HepG2 (cell line): ENCODE measurements around the gene ACP2. TPM values are rescaled to one million over a fixed set of nuclear protein-coding genes. Genes with fewer than 3 reads are reported as not detected.

Experiments
- DPF2 ChIP-seq: sonication (generic); formaldehyde crosslinking; IDR thresholded peaks from 2 replicates; pipeline ENCODE4 v1.4.0; 2020; ENCODE audit warnings: mild to moderate bottlenecking, low read depth, missing genetic modification reagents, borderline replicate concordance
- GTF3A ChIP-seq: sonication (generic); formaldehyde crosslinking; conservative IDR thresholded peaks from 2 replicates; pipeline ENCODE4 v1.4.0; 2020; ENCODE audit warnings: mild to moderate bottlenecking, missing genetic modification reagents
- MIER2 ChIP-seq: IDR thresholded peaks from 2 replicates; pipeline ENCODE4 v1.6.1; 2016; ENCODE audit warnings: missing biosample characterization, missing genetic modification reagents
- POLR2AphosphoS5 ChIP-seq: IDR thresholded peaks from 2 replicates; pipeline ENCODE4 v1.6.1; 2012; ENCODE audit warnings: low read depth, low read length
- ZBTB8A ChIP-seq: sonication (generic); formaldehyde crosslinking; IDR thresholded peaks from 2 replicates; pipeline ENCODE4 v1.4.0; 2020; ENCODE audit warnings: mild to moderate bottlenecking, low read depth, missing genetic modification reagents, borderline replicate concordance
- ZNF225 ChIP-seq: sonication (generic); formaldehyde crosslinking; IDR thresholded peaks from 2 replicates; pipeline ENCODE4 v1.4.0; 2020; ENCODE audit warnings: mild to moderate bottlenecking, missing genetic modification reagents
- ZNF264 ChIP-seq: sonication (generic); formaldehyde crosslinking; IDR thresholded peaks from 2 replicates; pipeline ENCODE4 v1.4.0; 2020; ENCODE audit warnings: missing genetic modification reagents
- ZNF552 ChIP-seq: sonication (generic); formaldehyde crosslinking; IDR thresholded peaks from 2 replicates; pipeline ENCODE4 v1.9.0; 2022; ENCODE audit warnings: missing genetic modification reagents, mild to moderate bottlenecking, borderline replicate concordance
- ZNF781 ChIP-seq: sonication (generic); formaldehyde crosslinking; IDR thresholded peaks from 2 replicates; pipeline ENCODE4 v1.5.1; 2020; ENCODE audit warnings: borderline replicate concordance, mild to moderate bottlenecking, missing genetic modification reagents; ENCODE audit errors: not compliant biosample characterization
- ZNF782 ChIP-seq: sonication (generic); formaldehyde crosslinking; IDR thresholded peaks from 2 replicates; pipeline ENCODE4 v1.4.0; 2020; ENCODE audit warnings: missing genetic modification reagents, mild to moderate bottlenecking, borderline replicate concordance
- ZSCAN21 ChIP-seq: sonication (generic); formaldehyde crosslinking; IDR thresholded peaks from 2 replicates; pipeline ENCODE4 v1.8.0; 2022; ENCODE audit warnings: mild to moderate bottlenecking, missing genetic modification reagents, moderate library complexity, borderline replicate concordance
- polyA plus RNA-seq, 8 experiments: library from polyadenylated mRNA; depleted of rRNA in 3 of 8; stranded (reverse) in 7 of 8; unstranded in 1 of 8; fragments of >200 nt; fragmentation: Illumina TruSeq in 4 of 8; extraction: Trizol in 4 of 8; gene quantifications; 2 replicates each; pipeline versions ENCODE4 v1.2.1 to v1.2.3, GENCODE V29; 2011 to 2016; ENCODE audit warnings: low read depth in 4 of 8, missing spikeins in 1 of 8, mixed read lengths in 1 of 8; ENCODE audit not compliant: insufficient read depth in 1 of 8
- total RNA-seq, 5 experiments: library from RNA; depleted of rRNA; stranded (reverse); fragments of >200 nt; fragmentation: Illumina TruSeq; extraction: Trizol; gene quantifications; 2 replicates each; pipeline ENCODE4 v1.2.3, GENCODE V29; 2016; ENCODE audit warnings: low read depth in 1 of 5
- TF ChIP-seq, protein P1 (sequence below): IDR thresholded peaks from 2 replicates; pipeline ENCODE4 v1.6.1; 2016; ENCODE audit warnings: control low read depth
- TF ChIP-seq, protein P2 (sequence below): sonication (generic); formaldehyde crosslinking; IDR thresholded peaks from 2 replicates; pipeline ENCODE4 v1.4.0; 2020; ENCODE audit warnings: missing genetic modification reagents, borderline replicate concordance
- TF ChIP-seq, protein P3 (sequence below): sonication (generic); formaldehyde crosslinking; IDR thresholded peaks from 2 replicates; pipeline ENCODE4 v1.5.0; 2020; ENCODE audit warnings: mild to moderate bottlenecking, missing genetic modification reagents
- TF ChIP-seq, protein P4 (sequence below): sonication (generic); formaldehyde crosslinking; conservative IDR thresholded peaks from 2 replicates; pipeline ENCODE4 v1.5.0; 2020; ENCODE audit warnings: missing genetic modification reagents
- TF ChIP-seq, protein P5 (sequence below): IDR thresholded peaks from 2 replicates; pipeline ENCODE4 v1.6.1; 2016; ENCODE audit warnings: low read depth, missing genetic modification reagents, missing compliant biosample characterization

ACP2 gene
- total and polyA plus RNA-seq, 2 of the 13 experiments (the other 11 are each of a cell fraction or from before 2014, with no cell fraction given), result 17.7 to 20.2 TPM

DNA sequence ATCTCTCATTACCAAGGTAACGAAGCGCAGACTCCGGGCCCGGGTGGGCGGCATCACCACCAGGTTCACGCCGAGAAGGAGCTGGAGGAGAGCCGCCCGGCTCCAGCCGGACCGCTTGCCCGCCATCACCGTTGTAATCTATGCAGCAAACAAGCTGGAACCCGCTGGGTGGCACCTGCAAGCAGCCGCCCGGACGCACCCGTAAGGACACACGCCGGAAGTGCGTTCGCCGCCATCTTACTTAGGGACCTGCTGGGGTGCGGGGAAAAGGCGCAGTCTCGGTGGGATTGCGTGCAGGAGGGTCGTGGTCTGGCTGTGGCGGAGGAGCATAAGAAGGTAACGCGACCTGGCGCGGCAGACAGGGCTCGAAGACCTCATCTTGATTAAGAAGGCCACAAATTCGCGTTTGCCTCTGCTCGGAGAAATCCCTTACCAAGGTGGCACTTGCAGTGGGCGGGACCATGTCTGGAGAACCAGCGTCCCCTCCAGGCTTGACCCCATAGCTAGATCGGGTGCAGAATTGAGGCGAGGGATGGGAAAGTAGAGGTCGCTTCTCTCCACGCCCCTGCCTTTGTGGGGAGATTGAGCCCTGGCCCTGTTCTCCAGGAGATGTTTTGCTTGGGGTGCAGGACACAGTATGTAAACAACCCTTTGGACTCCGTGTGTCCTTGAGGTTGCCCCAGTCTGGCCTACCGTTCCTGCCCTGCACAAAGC, at the start of gene ACP2 (continued):
- TF ChIP-seq, protein P1, sequence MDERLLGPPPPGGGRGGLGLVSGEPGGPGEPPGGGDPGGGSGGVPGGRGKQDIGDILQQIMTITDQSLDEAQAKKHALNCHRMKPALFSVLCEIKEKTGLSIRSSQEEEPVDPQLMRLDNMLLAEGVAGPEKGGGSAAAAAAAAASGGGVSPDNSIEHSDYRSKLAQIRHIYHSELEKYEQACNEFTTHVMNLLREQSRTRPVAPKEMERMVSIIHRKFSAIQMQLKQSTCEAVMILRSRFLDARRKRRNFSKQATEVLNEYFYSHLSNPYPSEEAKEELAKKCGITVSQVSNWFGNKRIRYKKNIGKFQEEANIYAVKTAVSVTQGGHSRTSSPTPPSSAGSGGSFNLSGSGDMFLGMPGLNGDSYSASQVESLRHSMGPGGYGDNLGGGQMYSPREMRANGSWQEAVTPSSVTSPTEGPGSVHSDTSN, result no peak
- TF ChIP-seq, protein P2, sequence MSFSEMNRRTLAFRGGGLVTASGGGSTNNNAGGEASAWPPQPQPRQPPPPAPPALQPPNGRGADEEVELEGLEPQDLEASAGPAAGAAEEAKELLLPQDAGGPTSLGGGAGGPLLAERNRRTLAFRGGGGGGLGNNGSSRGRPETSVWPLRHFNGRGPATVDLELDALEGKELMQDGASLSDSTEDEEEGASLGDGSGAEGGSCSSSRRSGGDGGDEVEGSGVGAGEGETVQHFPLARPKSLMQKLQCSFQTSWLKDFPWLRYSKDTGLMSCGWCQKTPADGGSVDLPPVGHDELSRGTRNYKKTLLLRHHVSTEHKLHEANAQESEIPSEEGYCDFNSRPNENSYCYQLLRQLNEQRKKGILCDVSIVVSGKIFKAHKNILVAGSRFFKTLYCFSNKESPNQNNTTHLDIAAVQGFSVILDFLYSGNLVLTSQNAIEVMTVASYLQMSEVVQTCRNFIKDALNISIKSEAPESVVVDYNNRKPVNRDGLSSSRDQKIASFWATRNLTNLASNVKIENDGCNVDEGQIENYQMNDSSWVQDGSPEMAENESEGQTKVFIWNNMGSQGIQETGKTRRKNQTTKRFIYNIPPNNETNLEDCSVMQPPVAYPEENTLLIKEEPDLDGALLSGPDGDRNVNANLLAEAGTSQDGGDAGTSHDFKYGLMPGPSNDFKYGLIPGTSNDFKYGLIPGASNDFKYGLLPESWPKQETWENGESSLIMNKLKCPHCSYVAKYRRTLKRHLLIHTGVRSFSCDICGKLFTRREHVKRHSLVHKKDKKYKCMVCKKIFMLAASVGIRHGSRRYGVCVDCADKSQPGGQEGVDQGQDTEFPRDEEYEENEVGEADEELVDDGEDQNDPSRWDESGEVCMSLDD (CRISPR knock-in tag), result peak; percentile 90
- TF ChIP-seq ZBTB8A (CRISPR knock-in tag) (no peak; the same call in 1 of the 2 replicates), MIER2 (CRISPR knock-in tag) (no peak), ZNF782 (CRISPR knock-in tag) (peak; percentile 77; the same call in 1 of the 2 replicates), POLR2AphosphoS5 (peak; percentile 88), DPF2 (CRISPR knock-in tag) (peak; percentile 33; the same call in 1 of the 2 replicates), ZNF264 (CRISPR knock-in tag) (peak; percentile 57), GTF3A (CRISPR knock-in tag) (peak; percentile 86; the same call in 1 of the 2 replicates), ZSCAN21 (peak; percentile 85), ZNF552 (CRISPR knock-in tag) (peak; percentile 68; the same call in 1 of the 2 replicates), ZNF225 (CRISPR knock-in tag) (peak; percentile 88; the same call in 1 of the 2 replicates), ZNF781 (CRISPR knock-in tag) (peak; percentile 72)
- TF ChIP-seq, protein P3, sequence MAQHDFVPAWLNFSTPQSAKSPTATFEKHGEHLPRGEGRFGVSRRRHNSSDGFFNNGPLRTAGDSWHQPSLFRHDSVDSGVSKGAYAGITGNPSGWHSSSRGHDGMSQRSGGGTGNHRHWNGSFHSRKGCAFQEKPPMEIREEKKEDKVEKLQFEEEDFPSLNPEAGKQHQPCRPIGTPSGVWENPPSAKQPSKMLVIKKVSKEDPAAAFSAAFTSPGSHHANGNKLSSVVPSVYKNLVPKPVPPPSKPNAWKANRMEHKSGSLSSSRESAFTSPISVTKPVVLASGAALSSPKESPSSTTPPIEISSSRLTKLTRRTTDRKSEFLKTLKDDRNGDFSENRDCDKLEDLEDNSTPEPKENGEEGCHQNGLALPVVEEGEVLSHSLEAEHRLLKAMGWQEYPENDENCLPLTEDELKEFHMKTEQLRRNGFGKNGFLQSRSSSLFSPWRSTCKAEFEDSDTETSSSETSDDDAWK (CRISPR knock-in tag), result no peak
- TF ChIP-seq, protein P4, sequence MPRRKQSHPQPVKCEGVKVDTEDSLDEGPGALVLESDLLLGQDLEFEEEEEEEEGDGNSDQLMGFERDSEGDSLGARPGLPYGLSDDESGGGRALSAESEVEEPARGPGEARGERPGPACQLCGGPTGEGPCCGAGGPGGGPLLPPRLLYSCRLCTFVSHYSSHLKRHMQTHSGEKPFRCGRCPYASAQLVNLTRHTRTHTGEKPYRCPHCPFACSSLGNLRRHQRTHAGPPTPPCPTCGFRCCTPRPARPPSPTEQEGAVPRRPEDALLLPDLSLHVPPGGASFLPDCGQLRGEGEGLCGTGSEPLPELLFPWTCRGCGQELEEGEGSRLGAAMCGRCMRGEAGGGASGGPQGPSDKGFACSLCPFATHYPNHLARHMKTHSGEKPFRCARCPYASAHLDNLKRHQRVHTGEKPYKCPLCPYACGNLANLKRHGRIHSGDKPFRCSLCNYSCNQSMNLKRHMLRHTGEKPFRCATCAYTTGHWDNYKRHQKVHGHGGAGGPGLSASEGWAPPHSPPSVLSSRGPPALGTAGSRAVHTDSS (CRISPR knock-in tag), result no peak
- TF ChIP-seq, protein P5, sequence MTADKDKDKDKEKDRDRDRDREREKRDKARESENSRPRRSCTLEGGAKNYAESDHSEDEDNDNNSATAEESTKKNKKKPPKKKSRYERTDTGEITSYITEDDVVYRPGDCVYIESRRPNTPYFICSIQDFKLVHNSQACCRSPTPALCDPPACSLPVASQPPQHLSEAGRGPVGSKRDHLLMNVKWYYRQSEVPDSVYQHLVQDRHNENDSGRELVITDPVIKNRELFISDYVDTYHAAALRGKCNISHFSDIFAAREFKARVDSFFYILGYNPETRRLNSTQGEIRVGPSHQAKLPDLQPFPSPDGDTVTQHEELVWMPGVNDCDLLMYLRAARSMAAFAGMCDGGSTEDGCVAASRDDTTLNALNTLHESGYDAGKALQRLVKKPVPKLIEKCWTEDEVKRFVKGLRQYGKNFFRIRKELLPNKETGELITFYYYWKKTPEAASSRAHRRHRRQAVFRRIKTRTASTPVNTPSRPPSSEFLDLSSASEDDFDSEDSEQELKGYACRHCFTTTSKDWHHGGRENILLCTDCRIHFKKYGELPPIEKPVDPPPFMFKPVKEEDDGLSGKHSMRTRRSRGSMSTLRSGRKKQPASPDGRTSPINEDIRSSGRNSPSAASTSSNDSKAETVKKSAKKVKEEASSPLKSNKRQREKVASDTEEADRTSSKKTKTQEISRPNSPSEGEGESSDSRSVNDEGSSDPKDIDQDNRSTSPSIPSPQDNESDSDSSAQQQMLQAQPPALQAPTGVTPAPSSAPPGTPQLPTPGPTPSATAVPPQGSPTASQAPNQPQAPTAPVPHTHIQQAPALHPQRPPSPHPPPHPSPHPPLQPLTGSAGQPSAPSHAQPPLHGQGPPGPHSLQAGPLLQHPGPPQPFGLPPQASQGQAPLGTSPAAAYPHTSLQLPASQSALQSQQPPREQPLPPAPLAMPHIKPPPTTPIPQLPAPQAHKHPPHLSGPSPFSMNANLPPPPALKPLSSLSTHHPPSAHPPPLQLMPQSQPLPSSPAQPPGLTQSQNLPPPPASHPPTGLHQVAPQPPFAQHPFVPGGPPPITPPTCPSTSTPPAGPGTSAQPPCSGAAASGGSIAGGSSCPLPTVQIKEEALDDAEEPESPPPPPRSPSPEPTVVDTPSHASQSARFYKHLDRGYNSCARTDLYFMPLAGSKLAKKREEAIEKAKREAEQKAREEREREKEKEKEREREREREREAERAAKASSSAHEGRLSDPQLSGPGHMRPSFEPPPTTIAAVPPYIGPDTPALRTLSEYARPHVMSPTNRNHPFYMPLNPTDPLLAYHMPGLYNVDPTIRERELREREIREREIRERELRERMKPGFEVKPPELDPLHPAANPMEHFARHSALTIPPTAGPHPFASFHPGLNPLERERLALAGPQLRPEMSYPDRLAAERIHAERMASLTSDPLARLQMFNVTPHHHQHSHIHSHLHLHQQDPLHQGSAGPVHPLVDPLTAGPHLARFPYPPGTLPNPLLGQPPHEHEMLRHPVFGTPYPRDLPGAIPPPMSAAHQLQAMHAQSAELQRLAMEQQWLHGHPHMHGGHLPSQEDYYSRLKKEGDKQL (CRISPR knock-in tag), result peak; percentile 37
